K562 (cell line): ENCODE results near the gene SEMA5A. TPM values are rescaled to one million over a fixed set of nuclear protein-coding genes. Genes with fewer than 3 reads are reported as not detected.

Source experiments
- ATAC-seq: fragments of 200-7000 bp; cut with Tn5 transposase; 3 replicates; pipeline ENCODE4 v1.9.1; 2020; ENCODE audit warnings: moderate library complexity
- BruUV-seq: library from RNA; stranded (reverse); fragments of 400-500 nt; replicated peaks from 2 replicates; lab custom pipeline; 2021; lab: Mats Ljungman, UMichigan
- CTCF ChIA-PET: fragments of 300-600 bp; formaldehyde crosslinking; extraction: SDS; loops from one replicate; lab custom pipeline; 2021; ENCODE audit warnings: low intra/inter-chr PET ratio; lab: Yijun Ruan, JAX
- POLR2A ChIA-PET: fragments of 300-600, 350-650 bp; sonication (Branson Sonifier 250); formaldehyde crosslinking; extraction: SDS; loops from one replicate; lab custom pipeline; 2021; ENCODE audit warnings: antibody characterized with exemption, inconsistent platforms; lab: Yijun Ruan, JAX
- DNase-seq, 4 experiments: peaks; one replicate each; pipeline versions ENCODE4 v3.0.0 to v3.0.0-alpha.2; 2011 to 2018; ENCODE audit warnings: low spot score in 3 of 4, mixed read lengths in 3 of 4; ENCODE audit errors: extremely low read depth in 1 of 4
- FAIRE-seq: peaks from 2 replicates; lab custom pipeline; 2011; peaks lifted over from hg19 to GRCh38; lab: Jason Lieb, UNC
- H2AFZ ChIP-seq: 2 replicates; pipeline ENCODE4 v1.6.0; 2011; ENCODE audit warnings: low read depth, low read length, control low read depth, inconsistent platforms
- H3K27ac ChIP-seq: fragments of 200-600 bp; 3 replicates; pipeline ENCODE4 v1.8.0; 2011; ENCODE audit warnings: low read depth, mild to moderate bottlenecking, control low read depth, inconsistent platforms, low read length, moderate library complexity, mixed read lengths; ENCODE audit errors: extremely low read depth
- H3K27me3 ChIP-seq, 2 experiments: fragments of 300-600 bp in 1 of 2; 2 replicates in 1 of 2; 3 replicates in 1 of 2; pipeline versions ENCODE4 v1.6.0 to v1.8.0; 2011; ENCODE audit warnings: inconsistent platforms in 2 of 2, low read length in 2 of 2, mild to moderate bottlenecking in 1 of 2, mixed read lengths in 1 of 2, moderate library complexity in 1 of 2; ENCODE audit not compliant: control insufficient read depth in 2 of 2, insufficient read depth in 2 of 2
- H3K36me3 ChIP-seq: fragments of 300-600 bp; 3 replicates; pipeline ENCODE4 v1.8.0; 2011; ENCODE audit warnings: mild to moderate bottlenecking, low read length, inconsistent platforms; ENCODE audit not compliant: control insufficient read depth, insufficient read depth
- H3K4me1 ChIP-seq, 2 experiments: fragments of 200-600 bp in 1 of 2; replicated peaks in 1 of 2; 2 replicates in 1 of 2; 3 replicates in 1 of 2; pipeline versions ENCODE4 v1.5.1 to v1.8.0; 2011; ENCODE audit warnings: inconsistent platforms in 2 of 2, low read length in 2 of 2, mild to moderate bottlenecking in 1 of 2, mixed read lengths in 1 of 2, moderate library complexity in 1 of 2; ENCODE audit not compliant: control insufficient read depth in 2 of 2, insufficient read depth in 2 of 2
- H3K4me2 ChIP-seq: 2 replicates; pipeline ENCODE4 v1.6.1; 2011; ENCODE audit warnings: low read length, control low read depth, inconsistent platforms, mixed read lengths; ENCODE audit not compliant: insufficient read depth
- H3K4me3 ChIP-seq: fragments of 200-600 bp; sonication (generic), shearing (Covaris generic); 2 replicates; pipeline ENCODE4 v1.5.1; 2016; ENCODE audit warnings: control low read depth, inconsistent platforms
- H3K79me2 ChIP-seq: fragments of 200-600 bp; 3 replicates; pipeline ENCODE4 v1.8.0; 2011; ENCODE audit warnings: low read length, inconsistent platforms; ENCODE audit not compliant: control insufficient read depth, insufficient read depth
- H3K9ac ChIP-seq, 2 experiments: 2 replicates each; pipeline versions ENCODE4 v1.6.0 to v1.6.1; 2011; ENCODE audit warnings: low read depth in 2 of 2, low read length in 2 of 2, control low read depth in 1 of 2, inconsistent platforms in 1 of 2, mild to moderate bottlenecking in 1 of 2, mixed read lengths in 1 of 2; ENCODE audit not compliant: insufficient read depth in 1 of 2
- H3K9me1 ChIP-seq: one replicate; pipeline ENCODE4 v1.6.0; 2011; ENCODE audit warnings: inconsistent platforms, mild to moderate bottlenecking, low read length, moderate library complexity; ENCODE audit not compliant: control insufficient read depth, insufficient read depth
- H3K9me3 ChIP-seq: replicated peaks from 2 replicates; pipeline ENCODE4 v1.5.1; 2011; ENCODE audit warnings: low read depth, low read length, inconsistent platforms; ENCODE audit not compliant: control insufficient read depth, insufficient read depth
- H4K20me1 ChIP-seq: replicated peaks from 2 replicates; pipeline ENCODE4 v1.6.1; 2011; ENCODE audit warnings: low read length, inconsistent platforms, mixed read lengths; ENCODE audit not compliant: control insufficient read depth, insufficient read depth
- ARHGAP35 ChIP-seq: fragments of 450-650 bp; IDR thresholded peaks from 2 replicates; pipeline ENCODE4 v1.6.1; 2018; ENCODE audit not compliant: partially characterized antibody
- GTF3C2 ChIP-seq: IDR thresholded peaks from 3 replicates; pipeline ENCODE4 v1.6.1; 2011; ENCODE audit warnings: borderline replicate concordance, mild to moderate bottlenecking, moderate library complexity; ENCODE audit not compliant: insufficient read length; ENCODE audit errors: extremely low read depth
- HBP1 ChIP-seq: fragments of 450-650 bp; formaldehyde crosslinking; IDR thresholded peaks from 2 replicates; pipeline ENCODE4 v1.4.0; 2022; ENCODE audit warnings: missing genetic modification characterization
- WGBS: fragments of 100-300 bp; shearing (Covaris generic); methylation state at CpG from one replicate; pipeline ENCODE4 v1.1.6; 2016; ENCODE audit warnings: low coverage, mixed read lengths; ENCODE audit not compliant: insufficient coverage; ENCODE audit errors: missing lambda C conversion rate; 5-methylcytosine and 5-hydroxymethylcytosine counted together
- in situ Hi-C: fragments of 300-500 bp; cut with MboI; formaldehyde crosslinking; loops from 4 replicates; pipeline ENCODE4 v1.15.0; 2018; ENCODE audit warnings: inconsistent platforms, mixed read lengths
- intact Hi-C: fragments of 100-400 bp; cut with micrococcal nuclease; formaldehyde crosslinking; loops from 2 replicates; pipeline ENCODE4 v1.14.2; 2022
- polyA plus RNA-seq, 8 experiments: library from polyadenylated mRNA; depleted of rRNA in 4 of 8; stranded (reverse) in 5 of 8; unstranded in 3 of 8; fragments of >200 nt; fragmentation: Nextera tagmentation in 2 of 8; fragmentation: Illumina TruSeq in 1 of 8; extraction: Ambion mirVana in 2 of 8; extraction: Trizol in 1 of 8; gene quantifications; 2 replicates each; pipeline versions ENCODE4 v1.2.1 to v1.2.3, GENCODE V29; 2011 to 2014; ENCODE audit warnings: inconsistent platforms in 1 of 8, missing spikeins in 1 of 8
- total RNA-seq, 7 experiments: library from RNA; depleted of rRNA in 6 of 7; stranded (reverse); fragments of >200 nt in 6 of 7; fragmentation: Illumina TruSeq in 2 of 7; extraction: Trizol in 2 of 7; gene quantifications; 2 replicates each; pipeline versions ENCODE4 v1.2.1 to v1.2.3, GENCODE V29; 2011 to 2021; ENCODE audit warnings: low replicate concordance in 1 of 7

The SEMA5A gene
- total and polyA plus RNA-seq, 9 of the 15 experiments (the other 6 are each of a cell fraction or from before 2014, with no cell fraction given): 0.02 TPM; not detected in 8

GRCh38 chr5:9284781-9285307, 261.0 kb downstream of the SEMA5A start (continued):
- TF ChIP-seq GTF3C2: no peak
- TF ChIP-seq, all 486 proteins: peak for 0

- Histone ChIP-seq H3K36me3 (no peaks in the 10 kb centered on the region), H3K4me3 (no peak overlapping the region)
- in situ Hi-C loops: no loop called here
- TF ChIP-seq HBP1 (CRISPR knock-in tag) (no peak), ARHGAP35 (no peak)
- TF ChIP-seq, all 486 proteins: peak for 0
- intact Hi-C loops: no loop called here
- Histone ChIP-seq H3K4me1 (no peaks in the 10 kb centered on the region), H3K9me1 (no peaks in the 10 kb centered on the region), H3K27ac (no peak overlapping the region), H2AFZ (no peak overlapping the region), H3K79me2 (no peaks in the 10 kb centered on the region), H3K9me3 (no peaks in the 10 kb centered on the region), H4K20me1 (no peaks in the 10 kb centered on the region), H3K4me2 (no peak overlapping the region), H3K27me3 (no peaks in the 10 kb centered on the region), H3K9ac (no peak overlapping the region)
- CTCF ChIA-PET: no interaction called here
- BruUV-seq: no TSS peak
- DNase-seq (no peak), FAIRE-seq (no peak), ATAC-seq (no peak)
- POLR2A ChIA-PET: no interaction called here
- 0% methylated on average over 1 of the region's 1 CpG for WGBS
Measured at GRCh38 chr5:9284272-9284671, 261.6 kb downstream of the SEMA5A start.
